BJ (cell line): ENCODE data around the gene SETDB2. TPM values are rescaled to one million over a fixed set of nuclear protein-coding genes. Genes with fewer than 3 reads are reported as not detected.
A peak's percentile ranks its signal among the peaks of the same experiment; 100 is the strongest.
"Not testable (repeated sequence)": the region's sequence is repeated elsewhere in the genome, so short reads cannot be mapped to it uniquely, and the experiment has no call there.

Source experiments
- CTCF ChIA-PET: fragments of 350-600 bp; formaldehyde crosslinking; extraction: SDS; loops from one replicate; lab custom pipeline; 2021; ENCODE audit warnings: antibody characterized with exemption, inconsistent platforms; lab: Yijun Ruan, JAX
- POLR2A ChIA-PET: fragments of 300-600 bp; sonication (Branson Sonifier 250); formaldehyde crosslinking; extraction: SDS; loops from one replicate; lab custom pipeline; 2021; ENCODE audit warnings: antibody characterized with exemption; lab: Charles Lee
- DNase-seq: peaks from one replicate; pipeline ENCODE4 v3.0.0-alpha.2; 2011; ENCODE audit warnings: low read depth
- H3K27me3 ChIP-seq: 2 replicates; pipeline ENCODE4 v1.6.0; 2011; ENCODE audit warnings: low read length; ENCODE audit not compliant: control insufficient read depth, insufficient read depth
- H3K36me3 ChIP-seq: 2 replicates; pipeline ENCODE4 v1.5.1; 2011; ENCODE audit warnings: low read length; ENCODE audit not compliant: control insufficient read depth, insufficient read depth
- H3K4me3 ChIP-seq: 2 replicates; pipeline ENCODE4 v1.5.1; 2011; ENCODE audit warnings: low read depth, mild to moderate bottlenecking, control low read depth, low read length
- CTCF ChIP-seq: IDR thresholded peaks from 2 replicates; pipeline ENCODE4 v1.5.1; 2011; ENCODE audit warnings: low read depth, mild to moderate bottlenecking, control low read depth, inconsistent platforms, low read length, moderate library complexity; ENCODE audit not compliant: insufficient read depth
- polyA plus RNA-seq: library from polyadenylated mRNA; depleted of rRNA; stranded (reverse); fragments of >200 nt; gene quantifications from 2 replicates; pipeline ENCODE4 v1.2.3, GENCODE V29; 2011

SETDB2 gene
- polyA plus RNA-seq, 1 experiment: 2.3 TPM

GRCh38 chr13:49481788-49482187 lies 37.7 kb downstream of the SETDB2 start:
- POLR2A ChIA-PET: no interaction called here
- DNase-seq: no peak
- Histone ChIP-seq H3K27me3 (no peaks in the 10 kb centered on the region), H3K36me3 (peaks cover 2% of the 10 kb centered on the region; the same call in 1 of the 2 replicates), H3K4me3 (no peak overlapping the region)
- no peak for TF ChIP-seq CTCF
- CTCF ChIA-PET: interaction anchor here (0.7 to 0.8 kb wide), 2 partner anchors 14 to 28 kb away, joined by 3 read pairs; no protein-coding TSS in a partner anchor

GRCh38 chr13:49488563-49488962 lies 44.5 kb downstream of the SETDB2 start:
- Histone ChIP-seq H3K4me3 (no peak overlapping the region), H3K27me3 (no peaks in the 10 kb centered on the region), H3K36me3 (no peaks in the 10 kb centered on the region; the same call in 1 of the 2 replicates)
- ChIA-PET CTCF (no interaction called here), POLR2A (no interaction called here)
- TF ChIP-seq CTCF: no peak
- DNase-seq: no peak

GRCh38 chr13:49494645-49495044 lies 50.6 kb downstream of the SETDB2 start:
- ChIA-PET CTCF (interaction anchor here (1.0 to 1.4 kb wide), 2 partner anchors 12 to 34 kb away, joined by 3 read pairs; no protein-coding TSS in a partner anchor), POLR2A (no interaction called here)
- Histone ChIP-seq H3K4me3 (peak overlapping the region; percentile 44), H3K36me3 (no peaks in the 10 kb centered on the region), H3K27me3 (no peaks in the 10 kb centered on the region)
- TF ChIP-seq CTCF: no peak
- no peak for DNase-seq

GRCh38 chr13:49495783-49496762 lies 52.0 kb downstream of the SETDB2 start, which contains the start of gene PHF11:
Gene PHF11 (plus strand): TSS chr13:49495953. CDS start chr13:49496002, 49 bp downstream.
- ChIA-PET POLR2A (no interaction called here), CTCF (interaction anchor here (0.7 to 1.4 kb wide), 6 partner anchors 9 to 193 kb away, joined by 3 to 4 read pairs (median 3); no protein-coding TSS in a partner anchor)
- TF ChIP-seq CTCF: 0 out of 2 replicates have a peak, but pooled peaks have one; percentile 2
- H3K27me3 ChIP-seq: no peaks in the 10 kb centered on the region
- H3K36me3 ChIP-seq: no peaks in the 10 kb centered on the region
- peak; percentile 25 for DNase-seq
- peak within 1 kb of the TSS; percentile 44 for H3K4me3 ChIP-seq

GRCh38 chr13:49496837-49497236 lies 52.8 kb downstream of the SETDB2 start:
- CTCF ChIA-PET: interaction anchor here (0.7 to 1.3 kb wide), 3 partner anchors 9 to 194 kb away, joined by 3 to 4 read pairs (median 3); no protein-coding TSS in a partner anchor
- POLR2A ChIA-PET, H3K36me3 ChIP-seq, H3K27me3 ChIP-seq, DNase-seq, H3K4me3 ChIP-seq: not testable (repeated sequence)
